ENCODE measurements around the gene GPR171.

- TF ChIP-seq CTCF (IDR thresholded peaks at IDR 0.05) (no peak), EZH2phosphoT487 (IDR thresholded peaks at IDR 0.05) (no peak)
Observed at GRCh38 chr3:151191095-151191494, 11.9 kb downstream of the GPR171 start.
